ENCODE measurements around the gene RNFT2.
A peak's percentile ranks its signal among the peaks of the same experiment; 100 is the strongest.
"Not testable (repeated sequence)": the region's sequence is repeated elsewhere in the genome, so short reads cannot be mapped to it uniquely, and the experiment has no call there.

RNFT2 gene

DNA sequence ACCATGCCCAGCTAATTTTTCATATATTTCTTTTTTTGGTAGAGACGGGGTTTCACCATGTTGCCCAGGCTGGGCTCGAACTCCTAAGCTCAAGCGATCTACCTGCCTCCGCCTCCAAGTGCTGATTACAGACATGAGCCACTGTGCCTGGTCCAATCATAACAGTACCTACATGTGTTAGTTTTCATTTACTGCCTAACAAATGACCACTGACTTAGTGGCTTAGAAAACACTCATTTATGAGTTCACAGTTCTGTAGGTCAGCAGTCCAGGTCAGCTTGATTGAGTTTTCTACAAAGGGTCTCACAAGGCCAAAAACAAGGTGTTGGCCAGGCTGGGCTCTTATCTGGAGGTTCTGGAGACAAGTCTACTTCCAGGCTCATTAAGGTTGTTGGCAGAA lies 60.6 kb downstream of the RNFT2 start:
- no peak for DNase-seq

GRCh38 chr12:116799955-116800354 lies 61.8 kb downstream of the RNFT2 start:
- DNase-seq = no peak

DNA sequence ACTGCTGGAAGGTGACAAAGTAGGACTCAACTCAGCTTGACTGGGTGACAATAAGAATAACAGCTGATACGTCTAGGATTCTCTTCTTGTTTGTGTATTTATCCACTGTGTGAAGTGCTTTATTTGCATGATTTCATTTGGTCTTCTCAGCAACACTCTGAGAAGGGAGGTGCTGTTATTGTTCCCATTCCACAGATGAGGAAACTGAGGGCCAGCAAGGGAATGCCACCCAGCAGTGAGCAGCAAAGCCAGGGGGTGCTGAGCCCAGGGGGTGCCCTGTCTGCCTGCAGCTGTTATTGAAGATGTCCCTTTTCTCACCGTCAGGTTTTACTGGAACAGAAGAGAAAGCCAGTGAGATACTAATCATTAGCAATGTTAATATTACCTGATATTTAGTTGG lies 62.8 kb downstream of the RNFT2 start:
- DNase-seq = no peak

GRCh38 chr12:116802018-116802417 lies 63.9 kb downstream of the RNFT2 start:
- DNase-seq = no peak

DNA sequence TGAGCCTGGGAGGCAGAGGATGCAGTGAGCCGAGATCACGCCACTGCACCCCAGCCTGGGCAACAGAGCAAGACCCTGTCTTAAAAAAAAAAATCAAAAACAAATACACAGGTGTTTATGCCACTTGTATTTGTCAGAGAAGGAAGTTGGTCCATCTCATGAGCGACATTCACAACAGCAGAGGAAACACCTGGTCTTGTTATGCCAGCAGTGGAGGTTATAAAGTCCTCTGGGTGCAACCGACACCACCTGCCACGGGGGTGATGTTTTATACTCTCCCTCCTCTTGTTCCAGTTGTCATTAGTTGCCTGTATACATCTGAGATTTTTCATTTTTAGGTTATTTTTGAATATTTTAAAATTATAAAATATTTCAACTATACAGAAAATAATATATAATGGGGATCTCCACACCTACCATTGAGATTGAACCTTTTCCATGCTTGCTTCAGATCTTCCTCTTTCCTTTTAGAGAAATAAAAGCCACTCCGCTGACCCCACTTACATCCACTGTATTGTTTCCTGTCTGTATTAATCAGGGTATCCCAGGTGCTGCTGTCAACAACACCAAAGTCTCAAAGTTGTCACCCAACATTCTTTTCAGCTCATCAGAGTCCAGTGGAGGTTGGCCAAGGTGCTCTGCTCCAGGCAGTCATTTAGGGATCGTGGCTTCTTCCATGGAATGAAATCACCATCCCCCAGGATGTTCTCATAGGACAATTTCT lies 65.1 kb downstream of the RNFT2 start:
- no peak for DNase-seq

DNA sequence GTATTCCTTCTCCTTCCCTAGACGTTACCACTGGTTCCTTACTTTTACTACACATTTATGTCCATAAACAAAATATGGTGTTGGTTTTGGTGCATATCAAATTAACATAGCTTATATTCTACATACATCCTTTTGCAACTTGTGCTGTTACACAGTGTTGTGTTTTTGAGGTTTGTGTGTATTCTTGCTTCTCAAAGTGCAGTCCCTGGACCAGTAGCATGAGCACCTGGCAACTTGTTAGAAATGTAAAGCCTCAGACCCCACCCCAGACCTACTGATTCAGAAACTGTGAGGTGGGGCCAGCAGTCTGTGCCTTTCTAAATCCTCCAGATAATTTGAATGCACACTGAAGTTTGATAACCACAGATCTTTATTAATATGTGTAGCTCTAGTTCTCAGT lies 65.9 kb downstream of the RNFT2 start:
- DNase-seq = no peak

GRCh38 chr12:116806845-116807440 lies 68.8 kb downstream of the RNFT2 start:
- no peak for DNase-seq

DNA sequence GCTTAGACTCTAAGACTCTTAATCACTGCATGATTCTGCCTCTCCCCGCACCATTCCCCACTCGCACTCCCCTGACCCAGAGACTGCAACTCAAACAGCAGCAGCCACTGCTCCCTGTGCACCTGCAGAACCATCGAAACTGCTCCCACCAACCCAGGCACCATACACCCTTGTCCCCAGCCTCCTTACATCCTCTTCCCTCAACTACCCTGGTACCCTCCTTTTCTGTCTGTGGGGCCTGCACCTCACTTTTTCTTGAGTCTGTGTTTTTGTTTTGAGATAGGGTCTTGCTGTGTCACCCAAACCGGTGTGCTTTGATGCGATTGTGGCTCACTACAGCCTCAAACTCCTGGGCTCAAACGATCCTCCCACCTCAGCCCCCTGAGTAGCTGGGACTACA lies 69.4 kb downstream of the RNFT2 start:
- DNase-seq = no peak

GRCh38 chr12:116808113-116809105 lies 70.3 kb downstream of the RNFT2 start:
- no peak for DNase-seq

GRCh38 chr12:116812238-116812637 lies 74.1 kb downstream of the RNFT2 start:
- no peak for DNase-seq

DNA sequence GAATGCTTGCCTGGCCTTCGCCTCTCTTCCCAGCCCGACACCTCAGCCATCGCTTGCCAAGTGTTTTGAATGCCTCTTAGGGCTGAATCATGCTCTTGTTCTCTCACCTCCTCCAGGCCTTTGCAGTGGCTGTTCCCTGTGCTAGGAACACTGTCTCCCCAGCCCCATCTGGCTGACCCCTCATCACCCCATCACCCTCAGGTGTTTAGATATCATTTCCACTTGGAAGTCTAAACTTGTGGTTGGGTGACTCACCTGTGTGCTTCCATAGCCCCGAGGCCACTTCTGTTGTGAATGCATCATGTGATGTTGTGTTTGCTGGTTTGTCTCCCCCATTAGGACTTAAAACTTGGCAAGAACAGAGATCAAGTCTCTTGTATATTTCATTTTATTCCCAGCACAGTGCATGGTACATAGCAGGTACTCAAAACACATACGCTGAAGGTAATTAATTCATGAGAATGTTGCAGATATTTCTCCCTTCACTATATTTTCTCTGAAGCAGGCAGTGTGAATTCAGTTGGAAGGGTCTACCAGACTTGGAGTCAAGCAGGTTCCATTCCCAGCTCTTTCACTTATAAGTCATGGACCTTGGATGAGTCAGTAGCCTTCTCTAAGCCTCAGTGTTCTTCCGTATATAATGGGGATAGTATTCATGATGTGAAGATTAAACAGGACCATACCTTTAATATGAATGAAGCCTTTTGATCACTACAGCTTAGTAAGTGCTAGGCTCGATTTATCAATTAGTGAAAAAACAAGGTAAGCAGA lies 75.3 kb downstream of the RNFT2 start:
- no peak for DNase-seq

DNA sequence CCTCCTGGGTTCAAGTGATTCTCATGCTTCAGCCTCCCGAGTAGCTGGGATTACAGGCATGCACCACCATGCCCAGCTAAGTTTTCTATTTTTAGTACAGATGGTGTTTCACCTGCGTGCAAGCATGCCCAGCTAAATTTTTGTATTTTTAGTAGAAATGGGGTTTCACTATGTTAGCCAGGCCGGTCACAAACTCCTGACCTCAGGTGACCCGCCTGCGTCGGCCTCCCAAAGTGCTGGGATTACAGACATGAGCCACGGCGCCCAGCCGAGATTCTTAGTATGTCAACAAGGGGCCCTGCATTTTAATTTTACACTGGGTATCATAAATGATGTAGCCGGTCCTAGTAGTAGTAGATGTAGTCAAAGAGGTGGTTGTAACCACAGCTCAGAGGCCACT lies 76.7 kb downstream of the RNFT2 start:
- not testable (repeated sequence) for DNase-seq

GRCh38 chr12:116818341-116818856 lies 80.3 kb downstream of the RNFT2 start:
- no peak for DNase-seq

DNA sequence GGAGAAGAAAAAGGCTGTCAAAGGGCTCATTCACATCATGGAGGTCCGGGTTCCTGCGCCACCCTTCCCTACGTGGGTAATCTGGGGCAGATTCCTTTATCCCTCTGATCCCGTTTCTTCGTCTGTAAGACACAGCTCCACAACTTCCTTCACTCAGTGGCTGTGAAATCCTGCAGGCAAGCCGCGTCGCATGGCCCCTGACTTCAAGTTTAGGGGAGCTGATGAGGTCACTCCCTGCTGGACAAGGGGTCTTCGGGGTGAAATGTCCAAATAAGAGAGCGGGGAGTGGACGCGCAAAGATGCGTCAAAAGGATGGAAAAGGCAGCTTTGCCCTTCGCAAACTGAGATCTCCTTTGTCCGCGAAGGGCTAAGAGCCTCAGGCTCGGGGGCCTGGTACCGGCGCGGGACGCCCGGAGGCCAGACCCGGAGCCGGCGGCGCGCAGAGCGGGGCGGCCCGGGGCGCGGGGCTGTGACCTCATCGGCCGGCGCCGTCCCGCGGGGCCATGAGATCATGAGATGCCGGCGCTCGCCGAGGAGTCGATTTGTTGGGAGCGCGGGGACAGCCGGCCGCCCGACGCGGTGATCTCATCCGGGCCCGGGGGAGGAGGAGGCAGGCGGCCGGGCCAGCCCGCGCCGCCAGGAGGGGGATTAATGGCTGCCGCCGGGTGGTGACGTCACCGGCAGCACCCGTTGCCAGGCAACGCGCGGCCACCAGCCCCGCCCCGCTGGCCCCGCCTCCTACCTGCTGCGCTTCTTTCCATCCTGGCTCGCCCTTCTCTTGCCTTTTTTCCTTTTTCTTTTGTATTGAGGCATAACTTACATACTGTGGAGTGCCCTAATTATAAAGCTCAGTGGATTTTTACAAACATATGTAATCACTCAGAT lies 81.1 kb downstream of the RNFT2 start:
- DNase-seq = peak; percentile 52

DNA sequence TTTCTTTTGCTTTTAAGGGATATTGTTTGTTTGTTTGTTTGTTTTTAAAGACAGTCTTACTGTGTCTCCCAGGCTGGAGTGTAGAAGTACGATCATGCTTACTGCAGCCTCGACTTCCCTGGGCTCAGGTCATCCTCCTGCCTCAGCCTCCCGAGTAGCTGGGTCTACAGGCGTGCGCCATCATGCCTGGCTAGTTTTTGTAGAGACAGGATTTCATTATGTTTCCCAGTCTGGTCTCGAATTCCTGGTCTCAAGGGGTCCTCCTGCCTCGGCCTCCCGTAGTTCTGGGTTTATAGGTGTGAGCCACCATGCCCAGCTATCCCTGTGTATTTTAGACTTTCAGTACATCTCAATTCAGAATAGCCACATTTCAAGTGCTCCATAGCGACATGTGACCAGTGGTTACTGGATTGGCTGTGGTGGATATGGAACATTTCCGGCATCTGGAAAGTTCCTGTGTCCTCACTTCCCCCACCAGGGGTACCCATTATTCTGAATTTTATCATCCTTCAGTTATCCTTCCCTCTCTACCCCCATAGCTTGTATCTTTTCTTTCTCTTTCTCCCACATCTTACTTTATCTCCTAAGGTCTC lies 82.0 kb downstream of the RNFT2 start:
- DNase-seq = no peak

- DNase-seq = no peak
These were observed 83.2 kb downstream of the RNFT2 start for GRCh38 chr12:116821291-116821690.

GRCh38 chr12:116827432-116827831 lies 89.3 kb downstream of the RNFT2 start:
- DNase-seq = no peak

DNA sequence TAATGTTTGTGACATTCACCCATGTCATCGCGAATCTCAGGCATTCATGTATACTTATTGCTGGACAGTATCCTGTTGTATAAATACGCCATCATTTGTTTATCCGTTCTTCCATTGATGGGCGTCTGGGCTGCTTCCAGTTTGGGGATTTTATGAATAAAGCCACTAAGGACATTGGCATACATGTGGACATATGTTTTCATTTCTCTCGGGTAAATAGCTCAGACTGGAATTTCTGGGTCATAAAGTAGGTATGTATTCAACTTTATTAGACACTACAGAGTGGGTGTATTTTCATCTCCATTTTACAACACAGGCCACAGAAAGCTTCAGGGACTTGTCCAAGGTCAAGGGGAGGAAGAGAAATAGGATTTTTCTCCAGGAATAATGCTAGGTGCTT lies 94.2 kb downstream of the RNFT2 start:
- DNase-seq = no peak

- no peak for DNase-seq
These were observed 95.4 kb downstream of the RNFT2 start for GRCh38 chr12:116833474-116833873.

GRCh38 chr12:116835484-116835883 lies 97.4 kb downstream of the RNFT2 start:
- DNase-seq = no peak

- no peak for DNase-seq
These were observed 99.0 kb downstream of the RNFT2 start for GRCh38 chr12:116837097-116837496.

Data from NCI-H1694 (cell line).